HG03045 (cell line): ENCODE measurements around the gene ARF5.

ENCODE experiments used
- ATAC-seq: cut with Tn5 transposase; IDR thresholded peaks from one replicate; pipeline ENCODE4 v1.9.1; 2021; ENCODE audit warnings: mild to moderate bottlenecking, moderate library complexity; ENCODE audit not compliant: unreplicated experiment

Gene ARF5

GRCh38 chr7:127588697-127589482 is 679 bp downstream of the ARF5 start:
- ATAC-seq: peak; percentile 18

DNA sequence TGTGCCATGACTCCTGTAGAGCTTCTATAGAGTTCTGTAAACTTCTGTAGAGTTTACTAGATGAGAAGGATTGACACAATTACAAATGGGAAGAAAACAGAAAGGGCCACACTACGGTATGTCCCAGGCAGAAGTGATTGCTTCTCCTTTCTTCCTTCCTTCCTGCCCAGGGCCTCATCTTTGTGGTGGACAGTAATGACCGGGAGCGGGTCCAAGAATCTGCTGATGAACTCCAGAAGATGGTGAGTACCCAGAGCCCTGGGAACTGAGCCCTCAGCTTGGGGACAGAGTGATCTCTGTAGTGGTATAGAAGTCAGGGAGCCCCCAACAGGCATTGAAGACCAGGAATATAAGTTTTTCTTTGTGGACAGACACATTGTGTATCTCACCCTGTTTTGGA is 1.7 kb downstream of the ARF5 start:
- ATAC-seq: no peak

GRCh38 chr7:127591189-127591588 is 3.0 kb downstream of the ARF5 start:
- no peak for ATAC-seq

DNA sequence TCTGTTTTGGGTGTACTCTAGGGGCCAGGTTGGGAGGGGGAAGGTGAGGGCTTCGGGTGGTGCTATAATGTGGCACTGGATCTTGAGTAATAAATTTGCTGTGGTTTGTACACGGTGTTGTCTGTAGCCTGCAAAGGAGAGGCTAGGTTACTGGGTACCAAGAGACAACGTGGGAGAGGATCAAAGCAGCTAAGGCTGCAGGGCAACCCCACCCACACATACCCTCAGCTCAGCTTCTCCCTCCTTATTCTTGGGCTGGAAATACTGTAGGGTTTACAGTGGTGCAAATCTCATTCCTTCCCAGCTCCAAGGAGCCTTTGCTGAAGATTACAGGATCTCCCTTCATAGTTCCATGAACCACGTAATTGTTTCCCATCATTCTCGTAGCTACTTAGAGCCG is 3.4 kb downstream of the ARF5 start:
- no peak for ATAC-seq

- no peak for ATAC-seq
These were observed 4.3 kb downstream of the ARF5 start for GRCh38 chr7:127592550-127592949.

DNA sequence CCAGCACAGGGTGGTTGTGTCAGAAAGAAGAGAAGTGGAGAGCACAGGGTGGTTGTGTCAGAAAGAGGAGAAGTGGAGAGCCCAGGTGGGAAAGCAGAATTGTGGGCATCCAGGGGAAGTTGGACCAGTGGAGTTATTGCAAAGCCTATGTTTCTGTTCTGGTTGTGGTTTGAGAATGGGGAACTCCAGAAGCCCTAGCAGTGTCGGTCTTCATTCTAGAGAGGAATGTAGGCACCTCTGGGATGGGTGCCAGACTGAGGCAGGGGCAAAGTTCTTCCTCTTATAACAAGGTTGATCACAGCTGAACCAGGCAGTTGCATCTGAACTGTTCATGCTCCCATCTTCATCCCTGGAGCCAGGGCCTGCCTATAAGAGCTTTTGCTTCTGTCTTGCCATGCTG is 6.3 kb downstream of the ARF5 start:
- ATAC-seq: no peak

GRCh38 chr7:127595737-127596136 is 7.5 kb downstream of the ARF5 start:
- ATAC-seq: no peak

- ATAC-seq: no peak
These were observed 10.1 kb downstream of the ARF5 start for GRCh38 chr7:127598318-127598717.

DNA sequence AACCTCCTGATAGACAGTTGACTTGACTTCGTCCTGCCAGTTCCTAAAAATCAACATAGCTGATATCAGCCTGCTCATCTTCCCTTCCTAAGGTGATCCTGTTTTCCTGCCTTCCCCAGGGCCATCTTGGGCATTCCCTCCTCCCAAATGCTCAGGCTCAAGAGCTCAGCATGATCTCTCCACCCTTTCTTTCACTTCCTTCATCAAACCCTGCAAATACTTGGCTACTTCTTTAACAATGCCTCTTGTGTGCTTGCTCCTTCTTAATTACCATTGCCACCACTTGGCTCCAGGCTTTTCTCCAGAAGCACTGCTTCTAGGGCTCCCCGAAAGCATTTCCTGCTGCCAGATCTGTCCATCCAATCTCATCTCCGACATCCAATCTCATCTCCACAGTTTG is 12.7 kb downstream of the ARF5 start:
- no peak for ATAC-seq

- no peak for ATAC-seq
These were observed 20.2 kb downstream of the ARF5 start for GRCh38 chr7:127608446-127608845.

DNA sequence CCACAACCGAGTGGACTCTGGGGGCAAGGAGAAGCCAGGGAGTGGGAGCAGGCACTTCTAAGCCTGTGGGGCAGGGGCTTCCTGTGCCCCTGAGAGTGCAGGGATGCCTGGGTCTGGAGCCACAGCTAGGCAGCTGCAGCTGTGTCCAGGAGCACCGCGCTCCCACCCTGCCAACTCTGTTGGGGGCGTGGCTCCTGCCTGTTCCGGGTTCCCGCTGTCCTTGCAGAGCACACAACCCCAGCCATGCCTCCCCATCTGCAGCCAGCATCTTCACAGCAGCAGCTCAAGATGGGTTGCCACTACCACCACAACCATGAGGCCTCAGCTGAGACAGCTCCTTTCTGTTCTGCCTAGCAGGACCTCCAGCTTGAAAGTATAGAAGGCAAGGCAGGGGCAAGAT is 21.1 kb downstream of the ARF5 start:
- no peak for ATAC-seq

GRCh38 chr7:127612263-127612662 is 24.1 kb downstream of the ARF5 start:
- no peak for ATAC-seq

GRCh38 chr7:127616724-127617123 is 28.5 kb downstream of the ARF5 start:
- ATAC-seq: no peak

- ATAC-seq: no peak
These were observed 29.8 kb downstream of the ARF5 start, which contains the start of gene PAX4 for GRCh38 chr7:127618042-127618441. PAX4 (minus strand) TSS chr7:127618142; CDS start chr7:127615928, 2,214 bp downstream.

DNA sequence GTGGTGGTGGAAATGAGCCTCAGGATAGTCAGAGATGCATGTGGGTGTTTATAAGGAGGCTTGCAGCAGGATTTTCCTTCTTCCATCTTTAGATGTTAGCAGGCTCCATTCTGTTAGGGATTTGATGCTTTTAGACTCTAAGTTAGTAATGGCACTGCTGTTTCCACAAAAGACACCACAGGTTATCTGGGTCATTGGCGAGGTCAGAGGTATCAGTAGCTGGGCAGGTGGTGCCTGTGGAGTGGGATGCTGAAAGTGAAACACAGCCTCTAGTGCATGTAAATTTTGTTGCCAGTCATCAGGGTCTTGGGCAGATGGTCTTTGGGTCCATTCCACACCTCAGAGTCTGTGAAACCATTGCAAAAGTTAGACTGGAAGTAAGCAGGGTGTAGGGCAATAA is 30.6 kb downstream of the ARF5 start:
- ATAC-seq: no peak

DNA sequence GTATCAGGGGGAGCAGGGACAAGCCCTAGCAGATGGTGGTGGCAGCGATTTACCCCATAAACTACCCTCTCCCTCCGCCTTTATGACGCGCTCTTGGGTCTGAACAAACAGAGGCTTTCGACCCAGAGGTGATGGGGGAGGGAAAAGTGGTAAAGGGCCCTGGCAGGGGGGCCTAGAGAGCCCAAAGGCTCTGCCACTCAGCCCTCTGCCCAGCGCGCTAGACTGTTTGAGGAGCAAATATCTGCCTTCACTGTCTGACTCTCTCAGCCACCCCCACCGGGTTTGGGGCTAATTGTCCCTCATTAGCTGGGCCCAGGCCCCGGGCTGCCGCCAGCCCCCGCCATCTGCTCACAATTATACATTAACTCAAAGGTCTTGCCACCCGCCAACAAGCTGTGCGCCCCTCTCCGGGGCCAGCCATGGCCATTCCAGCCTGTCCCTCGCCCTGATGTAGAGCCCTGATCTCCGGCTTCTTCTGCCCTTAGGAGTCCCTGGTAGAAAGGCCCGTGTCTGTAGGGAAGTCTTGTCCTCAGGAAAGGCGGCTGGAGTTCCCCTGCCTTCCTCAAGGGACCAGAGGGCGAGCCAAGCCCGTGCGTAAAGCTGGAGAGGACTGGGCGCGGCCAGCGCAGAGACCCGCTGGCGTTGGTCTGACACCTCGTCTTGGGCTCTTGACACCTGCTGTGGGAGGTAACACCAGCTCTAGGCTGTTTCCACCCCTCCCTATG is 31.6 kb downstream of the ARF5 start:
- no peak for ATAC-seq

GRCh38 chr7:127620406-127621233 is 32.4 kb downstream of the ARF5 start:
- ATAC-seq: no peak

DNA sequence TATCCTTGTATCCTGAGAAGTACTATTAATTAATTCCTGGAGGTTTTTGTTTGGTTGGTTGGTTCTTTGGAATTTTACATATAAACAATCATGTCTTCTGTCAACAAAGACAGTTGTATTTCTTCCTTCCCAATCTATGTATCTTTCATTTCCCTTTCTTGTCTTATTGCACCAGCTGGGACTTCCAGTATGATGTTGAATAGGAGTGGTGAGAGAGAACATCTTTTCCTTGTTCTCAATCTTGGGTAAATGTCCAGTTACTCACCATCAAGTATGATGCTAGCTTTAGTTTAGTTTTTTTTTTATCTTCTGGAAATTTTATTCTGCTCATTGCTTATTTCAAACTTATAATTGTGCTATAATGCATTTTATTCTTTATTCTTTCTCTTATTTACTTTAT is 37.1 kb downstream of the ARF5 start:
- no peak for ATAC-seq

DNA sequence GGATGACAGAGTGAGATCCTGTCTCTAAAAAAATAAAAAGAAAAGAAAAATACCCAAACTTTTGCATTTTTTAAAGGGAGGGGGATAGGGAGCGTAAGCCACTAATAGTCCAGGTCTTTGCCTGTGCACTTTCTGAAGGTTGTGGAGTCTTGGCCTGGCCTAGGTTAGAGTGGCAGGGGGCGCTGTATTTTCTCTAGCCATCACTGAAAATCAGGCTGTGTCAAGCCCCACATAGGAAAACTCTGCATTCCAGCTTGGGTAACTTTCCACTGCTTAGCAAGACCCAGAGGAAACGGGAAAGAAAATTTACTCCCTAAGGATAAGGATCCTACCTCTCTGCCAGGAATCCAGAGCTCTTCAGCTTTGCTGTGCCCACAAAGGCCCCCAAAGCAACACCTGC is 40.2 kb downstream of the ARF5 start:
- no peak for ATAC-seq

- ATAC-seq: no peak
These were observed 41.1 kb downstream of the ARF5 start for GRCh38 chr7:127629268-127629854.

DNA sequence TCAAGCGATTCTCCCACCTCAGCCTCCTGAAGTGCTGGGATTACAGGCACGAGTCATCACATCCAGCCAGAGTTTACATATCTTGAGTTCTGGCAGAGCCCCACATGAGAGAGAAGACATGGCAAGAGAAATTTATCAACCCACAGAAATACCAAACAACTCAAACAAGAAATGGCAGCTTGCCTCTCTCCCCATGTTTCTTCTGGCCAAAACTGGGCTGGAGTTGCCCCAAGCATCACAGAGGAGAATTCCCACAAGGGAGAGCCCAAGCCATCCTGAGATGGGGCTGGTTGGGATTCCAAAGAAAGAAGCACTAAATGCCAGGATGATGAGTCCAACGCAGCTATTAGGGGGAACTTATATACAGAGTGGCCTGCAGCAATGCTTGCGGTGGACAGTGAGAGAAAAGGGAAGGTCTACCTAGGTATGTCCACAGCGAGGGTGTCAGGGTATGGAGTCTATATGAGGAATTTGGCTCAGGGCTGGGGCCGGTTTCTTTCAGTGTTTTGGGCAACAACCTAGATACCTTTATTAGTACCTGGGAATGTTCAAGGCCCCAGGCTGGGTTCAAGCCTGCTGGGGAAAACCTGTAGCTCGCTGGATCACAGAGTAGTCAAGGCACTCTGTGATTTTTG is 44.2 kb downstream of the ARF5 start:
- no peak for ATAC-seq
